SU-DHL-6 (cell line): Measurements from ENCODE around the gene SLC16A3.
"Not testable (repeated sequence)": the region's sequence is repeated elsewhere in the genome, so short reads cannot be mapped to it uniquely, and the experiment has no call there.

ENCODE experiments used
- H2AFZ ChIP-seq: fragments of 200-600 bp; sonication (generic); 2 replicates; pipeline ENCODE4 v1.6.1; 2014; ENCODE audit warnings: low read depth, mild to moderate bottlenecking, moderate library complexity, mixed read lengths, antibody characterized with exemption, low read length; ENCODE audit not compliant: severe bottlenecking
- H3F3A ChIP-seq: fragments of 200-600 bp; shearing (Covaris generic); 2 replicates; pipeline ENCODE4 v1.6.0; 2016; ENCODE audit warnings: antibody characterized with exemption, mild to moderate bottlenecking; ENCODE audit not compliant: insufficient read depth
- H3K27ac ChIP-seq: fragments of 200-600 bp; sonication (generic); 2 replicates; pipeline ENCODE4 v1.5.1; 2016; ENCODE audit warnings: low read depth, mild to moderate bottlenecking, low read length, moderate library complexity, mixed read lengths
- H3K27me3 ChIP-seq: fragments of 200-600 bp; sonication (generic), shearing (Covaris generic); 2 replicates; pipeline ENCODE4 v1.6.0; 2014; ENCODE audit warnings: mild to moderate bottlenecking, low read length
- H3K36me3 ChIP-seq: fragments of 200-600 bp; sonication (generic); 2 replicates; pipeline ENCODE4 v1.6.1; 2014; ENCODE audit warnings: mild to moderate bottlenecking, low read length, mixed read lengths
- H3K4me2 ChIP-seq: fragments of 300-600, 200-600 bp; shearing (Covaris generic), sonication (generic); 2 replicates; pipeline ENCODE4 v1.6.0; 2014; ENCODE audit warnings: low read length, low read depth, mild to moderate bottlenecking; ENCODE audit not compliant: poor library complexity, severe bottlenecking
- H3K4me3 ChIP-seq: fragments of 200-600 bp; sonication (generic); 2 replicates; pipeline ENCODE4 v1.5.1; 2014; ENCODE audit warnings: antibody characterized with exemption, low read length, mild to moderate bottlenecking, mixed read lengths; ENCODE audit not compliant: insufficient read depth, poor library complexity, severe bottlenecking
- H3K79me2 ChIP-seq: fragments of 200-600 bp; sonication (generic); 2 replicates; pipeline ENCODE4 v1.6.1; 2014; ENCODE audit warnings: mild to moderate bottlenecking, low read length, moderate library complexity; ENCODE audit not compliant: insufficient read depth
- H3K9ac ChIP-seq: fragments of 200-600 bp; sonication (generic); 2 replicates; pipeline ENCODE4 v1.7.0; 2014; ENCODE audit warnings: mild to moderate bottlenecking, low read length
- H3K9me2 ChIP-seq: fragments of 200-600 bp; sonication (generic); replicated peaks from 2 replicates; pipeline ENCODE4 v1.6.1; 2014; ENCODE audit warnings: low read length; ENCODE audit not compliant: insufficient read depth
- H3K9me3 ChIP-seq: fragments of 200-600 bp; sonication (generic); 2 replicates; pipeline ENCODE4 v1.6.1; 2014; ENCODE audit warnings: low read length, mixed read lengths; ENCODE audit not compliant: insufficient read depth
- H4K20me1 ChIP-seq: fragments of 200-600 bp; sonication (generic); 2 replicates; pipeline ENCODE4 v1.6.1; 2014; ENCODE audit warnings: low read depth, mild to moderate bottlenecking, antibody characterized with exemption, low read length, moderate library complexity, mixed read lengths
- EZH2phosphoT487 ChIP-seq: fragments of 200-600 bp; sonication (generic), shearing (Covaris generic); conservative IDR thresholded peaks from 2 replicates; pipeline ENCODE4 v1.6.1; 2018; ENCODE audit warnings: mild to moderate bottlenecking, antibody characterized with exemption, low read length, moderate library complexity, mixed read lengths
- TF ChIP-seq, protein P1 (sequence below): fragments of 200-600 bp; sonication (generic); IDR thresholded peaks from one replicate; pipeline ENCODE4 v1.5.1; 2017; ENCODE audit warnings: antibody characterized with exemption, mild to moderate bottlenecking, low read length, moderate library complexity; ENCODE audit not compliant: insufficient read depth, poor library complexity, severe bottlenecking

SLC16A3 gene

GRCh38 chr17:82252511-82253178, 23.8 kb downstream of the SLC16A3 start:
- H3K27ac ChIP-seq: no peak overlapping the region
- H3K27me3 ChIP-seq: no peaks in the 10 kb centered on the region
- no peaks in the 10 kb centered on the region for H3K9me2 ChIP-seq
- H3F3A ChIP-seq: no peaks in the 10 kb centered on the region
- no peaks in the 10 kb centered on the region; the same call in 1 of the 2 replicates for H4K20me1 ChIP-seq
- H3K36me3 ChIP-seq: peaks cover 19% of the 10 kb centered on the region
- H3K79me2 ChIP-seq: peaks cover 8% of the 10 kb centered on the region; the same call in 1 of the 2 replicates
- no peak overlapping the region for H2AFZ ChIP-seq
- no peaks in the 10 kb centered on the region for H3K9me3 ChIP-seq
- no peak overlapping the region for H3K4me3 ChIP-seq
- TF ChIP-seq, protein P1, sequence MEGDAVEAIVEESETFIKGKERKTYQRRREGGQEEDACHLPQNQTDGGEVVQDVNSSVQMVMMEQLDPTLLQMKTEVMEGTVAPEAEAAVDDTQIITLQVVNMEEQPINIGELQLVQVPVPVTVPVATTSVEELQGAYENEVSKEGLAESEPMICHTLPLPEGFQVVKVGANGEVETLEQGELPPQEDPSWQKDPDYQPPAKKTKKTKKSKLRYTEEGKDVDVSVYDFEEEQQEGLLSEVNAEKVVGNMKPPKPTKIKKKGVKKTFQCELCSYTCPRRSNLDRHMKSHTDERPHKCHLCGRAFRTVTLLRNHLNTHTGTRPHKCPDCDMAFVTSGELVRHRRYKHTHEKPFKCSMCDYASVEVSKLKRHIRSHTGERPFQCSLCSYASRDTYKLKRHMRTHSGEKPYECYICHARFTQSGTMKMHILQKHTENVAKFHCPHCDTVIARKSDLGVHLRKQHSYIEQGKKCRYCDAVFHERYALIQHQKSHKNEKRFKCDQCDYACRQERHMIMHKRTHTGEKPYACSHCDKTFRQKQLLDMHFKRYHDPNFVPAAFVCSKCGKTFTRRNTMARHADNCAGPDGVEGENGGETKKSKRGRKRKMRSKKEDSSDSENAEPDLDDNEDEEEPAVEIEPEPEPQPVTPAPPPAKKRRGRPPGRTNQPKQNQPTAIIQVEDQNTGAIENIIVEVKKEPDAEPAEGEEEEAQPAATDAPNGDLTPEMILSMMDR: no peak
- TF ChIP-seq EZH2phosphoT487: no peak
- no peak overlapping the region for H3K4me2 ChIP-seq
- no peak overlapping the region for H3K9ac ChIP-seq

- H3K9ac ChIP-seq: no peak overlapping the region
- H3K4me3 ChIP-seq: no peak overlapping the region
- no peak overlapping the region for H3K4me2 ChIP-seq
- peaks cover 8% of the 10 kb centered on the region; the same call in 1 of the 2 replicates for H3K79me2 ChIP-seq
- H4K20me1 ChIP-seq: no peaks in the 10 kb centered on the region; the same call in 1 of the 2 replicates
- H3K36me3 ChIP-seq: peaks cover 19% of the 10 kb centered on the region
- H3K9me2 ChIP-seq: no peaks in the 10 kb centered on the region
- H2AFZ ChIP-seq: no peak overlapping the region
- no peaks in the 10 kb centered on the region for H3K9me3 ChIP-seq
- TF ChIP-seq EZH2phosphoT487: no peak
- TF ChIP-seq, protein P1: no peak
- no peak overlapping the region for H3K27ac ChIP-seq
- H3F3A ChIP-seq: no peaks in the 10 kb centered on the region
- H3K27me3 ChIP-seq: no peaks in the 10 kb centered on the region
Measured at GRCh38 chr17:82253179-82253544, 24.3 kb downstream of the SLC16A3 start.

GRCh38 chr17:82254096-82254495, 25.3 kb downstream of the SLC16A3 start:
- not testable (repeated sequence) for H2AFZ ChIP-seq, H3K27me3 ChIP-seq, H3K27ac ChIP-seq, H3K9ac ChIP-seq, H4K20me1 ChIP-seq, H3F3A ChIP-seq, H3K4me3 ChIP-seq, H3K4me2 ChIP-seq, H3K9me2 ChIP-seq, H3K9me3 ChIP-seq
- H3K79me2 ChIP-seq: peaks cover 12% of the 10 kb centered on the region; the same call in 1 of the 2 replicates
- peaks cover 21% of the 10 kb centered on the region for H3K36me3 ChIP-seq

DNA sequence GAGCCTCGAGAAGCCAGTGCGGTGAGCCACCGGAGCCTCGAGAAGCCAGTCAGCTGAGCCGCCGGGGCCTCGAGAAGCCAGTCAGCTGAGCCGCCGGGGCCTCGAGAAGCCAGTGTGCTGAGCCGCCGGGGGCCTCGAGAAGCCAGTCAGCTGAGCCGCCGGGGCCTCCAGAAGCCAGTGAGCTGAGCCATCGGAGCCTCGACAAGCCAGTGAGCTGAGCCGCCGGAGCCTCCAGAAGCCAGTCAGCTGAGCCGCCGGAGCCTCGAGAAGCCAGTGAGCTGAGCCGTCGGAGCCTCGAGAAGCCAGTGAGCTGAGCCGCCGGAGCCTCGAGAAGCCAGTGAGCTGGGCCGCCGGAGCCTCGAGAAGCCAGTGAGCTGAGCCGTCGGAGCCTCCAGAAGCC, 25.9 kb downstream of the SLC16A3 start:
- not testable (repeated sequence) for H3K27me3 ChIP-seq, H3K4me2 ChIP-seq, H3K27ac ChIP-seq, H3K9ac ChIP-seq, H3K9me2 ChIP-seq, H4K20me1 ChIP-seq, H3F3A ChIP-seq, H3K4me3 ChIP-seq, H2AFZ ChIP-seq, H3K9me3 ChIP-seq
- Histone ChIP-seq H3K36me3 (peaks cover 21% of the 10 kb centered on the region), H3K79me2 (peaks cover 12% of the 10 kb centered on the region; the same call in 1 of the 2 replicates)
